WTC11 (cell line): ENCODE results near the gene PTPRN. TPM values are rescaled to one million over a fixed set of nuclear protein-coding genes. Genes with fewer than 3 reads are reported as not detected.
A peak's percentile ranks its signal among the peaks of the same experiment; 100 is the strongest.

Source experiments
- ATF1 ChIP-seq: sonication (generic); formaldehyde crosslinking; IDR thresholded peaks from 2 replicates; pipeline ENCODE4 v1.8.1; 2023; ENCODE audit warnings: mild to moderate bottlenecking, moderate library complexity, missing genetic modification reagents
- ATF2 ChIP-seq: sonication (generic); formaldehyde crosslinking; IDR thresholded peaks from 2 replicates; pipeline ENCODE4 v1.8.1; 2022; ENCODE audit warnings: low read depth, missing genetic modification reagents, borderline replicate concordance
- CDX4 ChIP-seq: fragments of 250-450 bp; sonication (Bioruptor Pico); IDR thresholded peaks from 2 replicates; pipeline ENCODE4 v1.9.0; 2021; ENCODE audit warnings: moderate library complexity, mild to moderate bottlenecking, inconsistent platforms, borderline replicate concordance
- ESRRA ChIP-seq: sonication (generic); formaldehyde crosslinking; IDR thresholded peaks from 2 replicates; pipeline ENCODE4 v1.8.1; 2022; ENCODE audit warnings: mild to moderate bottlenecking, missing genetic modification reagents, borderline replicate concordance
- GABPB1 ChIP-seq: sonication (generic); formaldehyde crosslinking; IDR thresholded peaks from 2 replicates; pipeline ENCODE4 v1.8.1; 2023; ENCODE audit warnings: mild to moderate bottlenecking, missing genetic modification reagents
- HMGXB4 ChIP-seq: sonication (generic); formaldehyde crosslinking; IDR thresholded peaks from 2 replicates; pipeline ENCODE4 v1.8.1; 2023; ENCODE audit warnings: mild to moderate bottlenecking, moderate library complexity, missing genetic modification reagents
- NFYB ChIP-seq: sonication (generic); formaldehyde crosslinking; conservative IDR thresholded peaks from 2 replicates; pipeline ENCODE4 v1.8.0; 2022; ENCODE audit warnings: low read depth, missing genetic modification reagents
- NR3C1 ChIP-seq: sonication (generic); formaldehyde crosslinking; conservative IDR thresholded peaks from 2 replicates; pipeline ENCODE4 v1.8.1; 2023; ENCODE audit warnings: low read depth, mild to moderate bottlenecking, missing genetic modification reagents
- RORB ChIP-seq: fragments of 250-450 bp; sonication (Bioruptor Pico); IDR thresholded peaks from 2 replicates; pipeline ENCODE4 v1.9.0; 2021; ENCODE audit warnings: mild to moderate bottlenecking
- SMAD4 ChIP-seq: sonication (generic); formaldehyde crosslinking; IDR thresholded peaks from 2 replicates; pipeline ENCODE4 v1.8.0; 2022; ENCODE audit warnings: mild to moderate bottlenecking, missing genetic modification reagents
- SOX15 ChIP-seq: fragments of 250-450 bp; sonication (Bioruptor Pico); IDR thresholded peaks from 2 replicates; pipeline ENCODE4 v1.9.0; 2021; ENCODE audit warnings: mild to moderate bottlenecking
- SP1 ChIP-seq: sonication (generic); formaldehyde crosslinking; conservative IDR thresholded peaks from 2 replicates; pipeline ENCODE4 v1.8.1; 2022; ENCODE audit warnings: missing genetic modification reagents
- TCF7 ChIP-seq: sonication (generic); formaldehyde crosslinking; IDR thresholded peaks from 2 replicates; pipeline ENCODE4 v1.8.0; 2022; ENCODE audit warnings: mild to moderate bottlenecking, low read depth, missing genetic modification reagents, moderate library complexity
- ZBTB21 ChIP-seq: sonication (generic); formaldehyde crosslinking; IDR thresholded peaks from 2 replicates; pipeline ENCODE4 v1.8.1; 2023; ENCODE audit warnings: mild to moderate bottlenecking, missing genetic modification reagents, borderline replicate concordance
- ZNF219 ChIP-seq: sonication (generic); formaldehyde crosslinking; IDR thresholded peaks from 2 replicates; pipeline ENCODE4 v1.8.0; 2023; ENCODE audit warnings: missing genetic modification reagents, mild to moderate bottlenecking, borderline replicate concordance
- ZNF263 ChIP-seq: sonication (generic); formaldehyde crosslinking; IDR thresholded peaks from 2 replicates; pipeline ENCODE4 v1.8.1; 2022; ENCODE audit warnings: low read depth, mild to moderate bottlenecking, moderate library complexity, missing genetic modification reagents
- ZNF396 ChIP-seq: fragments of 250-450 bp; sonication (Bioruptor Pico); IDR thresholded peaks from 2 replicates; pipeline ENCODE4 v1.8.0; 2021; ENCODE audit warnings: mild to moderate bottlenecking, moderate library complexity, borderline replicate concordance
- ZNF416 ChIP-seq: fragments of 250-450 bp; sonication (Bioruptor Pico); IDR thresholded peaks from 2 replicates; pipeline ENCODE4 v1.9.0; 2021; ENCODE audit warnings: mild to moderate bottlenecking, inconsistent platforms
- ZNF423 ChIP-seq: fragments of 250-450 bp; sonication (Bioruptor Pico); IDR thresholded peaks from 2 replicates; pipeline ENCODE4 v2.1.2; 2022; ENCODE audit warnings: mild to moderate bottlenecking, moderate library complexity
- ZNF671 ChIP-seq: fragments of 250-450 bp; sonication (Bioruptor Pico); IDR thresholded peaks from 2 replicates; pipeline ENCODE4 v1.8.0; 2021; ENCODE audit warnings: mild to moderate bottlenecking
- total RNA-seq: library from RNA; stranded (reverse); gene quantifications from 3 replicates; pipeline ENCODE4 v1.2.3, GENCODE V29; 2021
- TF ChIP-seq, protein P1 (sequence below): fragments of 250-450 bp; sonication (Bioruptor Pico); IDR thresholded peaks from 2 replicates; pipeline ENCODE4 v1.9.0; 2021; ENCODE audit warnings: mild to moderate bottlenecking, borderline replicate concordance
- TF ChIP-seq, protein P2 (sequence below): sonication (generic); formaldehyde crosslinking; IDR thresholded peaks from 2 replicates; pipeline ENCODE4 v1.8.1; 2023; ENCODE audit warnings: mild to moderate bottlenecking, missing genetic modification reagents
- TF ChIP-seq, protein P3 (sequence below): fragments of 250-450 bp; sonication (Bioruptor Pico); IDR thresholded peaks from 2 replicates; pipeline ENCODE4 v1.8.0; 2021; ENCODE audit warnings: mild to moderate bottlenecking
- TF ChIP-seq, protein P4 (sequence below): sonication (generic); formaldehyde crosslinking; IDR thresholded peaks from 2 replicates; pipeline ENCODE4 v1.8.0; 2022; ENCODE audit warnings: mild to moderate bottlenecking, missing genetic modification reagents
- TF ChIP-seq, protein P5 (sequence below): sonication (generic); formaldehyde crosslinking; IDR thresholded peaks from 2 replicates; pipeline ENCODE4 v1.8.1; 2022; ENCODE audit warnings: low read depth, mild to moderate bottlenecking, moderate library complexity, missing genetic modification reagents, borderline replicate concordance

Gene PTPRN
- total RNA-seq, 1 experiment from 2014 or later, result 3.8 TPM

GRCh38 chr2:219308142-219309101 lies 779 bp downstream of the PTPRN start (continued):
- TF ChIP-seq, protein P1, sequence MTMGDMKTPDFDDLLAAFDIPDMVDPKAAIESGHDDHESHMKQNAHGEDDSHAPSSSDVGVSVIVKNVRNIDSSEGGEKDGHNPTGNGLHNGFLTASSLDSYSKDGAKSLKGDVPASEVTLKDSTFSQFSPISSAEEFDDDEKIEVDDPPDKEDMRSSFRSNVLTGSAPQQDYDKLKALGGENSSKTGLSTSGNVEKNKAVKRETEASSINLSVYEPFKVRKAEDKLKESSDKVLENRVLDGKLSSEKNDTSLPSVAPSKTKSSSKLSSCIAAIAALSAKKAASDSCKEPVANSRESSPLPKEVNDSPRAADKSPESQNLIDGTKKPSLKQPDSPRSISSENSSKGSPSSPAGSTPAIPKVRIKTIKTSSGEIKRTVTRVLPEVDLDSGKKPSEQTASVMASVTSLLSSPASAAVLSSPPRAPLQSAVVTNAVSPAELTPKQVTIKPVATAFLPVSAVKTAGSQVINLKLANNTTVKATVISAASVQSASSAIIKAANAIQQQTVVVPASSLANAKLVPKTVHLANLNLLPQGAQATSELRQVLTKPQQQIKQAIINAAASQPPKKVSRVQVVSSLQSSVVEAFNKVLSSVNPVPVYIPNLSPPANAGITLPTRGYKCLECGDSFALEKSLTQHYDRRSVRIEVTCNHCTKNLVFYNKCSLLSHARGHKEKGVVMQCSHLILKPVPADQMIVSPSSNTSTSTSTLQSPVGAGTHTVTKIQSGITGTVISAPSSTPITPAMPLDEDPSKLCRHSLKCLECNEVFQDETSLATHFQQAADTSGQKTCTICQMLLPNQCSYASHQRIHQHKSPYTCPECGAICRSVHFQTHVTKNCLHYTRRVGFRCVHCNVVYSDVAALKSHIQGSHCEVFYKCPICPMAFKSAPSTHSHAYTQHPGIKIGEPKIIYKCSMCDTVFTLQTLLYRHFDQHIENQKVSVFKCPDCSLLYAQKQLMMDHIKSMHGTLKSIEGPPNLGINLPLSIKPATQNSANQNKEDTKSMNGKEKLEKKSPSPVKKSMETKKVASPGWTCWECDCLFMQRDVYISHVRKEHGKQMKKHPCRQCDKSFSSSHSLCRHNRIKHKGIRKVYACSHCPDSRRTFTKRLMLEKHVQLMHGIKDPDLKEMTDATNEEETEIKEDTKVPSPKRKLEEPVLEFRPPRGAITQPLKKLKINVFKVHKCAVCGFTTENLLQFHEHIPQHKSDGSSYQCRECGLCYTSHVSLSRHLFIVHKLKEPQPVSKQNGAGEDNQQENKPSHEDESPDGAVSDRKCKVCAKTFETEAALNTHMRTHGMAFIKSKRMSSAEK (CRISPR knock-in tag), result no peak
- TF ChIP-seq SOX15 (CRISPR knock-in tag) (no peak), HMGXB4 (CRISPR knock-in tag) (no peak), ZBTB21 (CRISPR knock-in tag) (peak; percentile 70; the same call in 1 of the 2 replicates), ESRRA (CRISPR knock-in tag) (peak; percentile 33; the same call in 1 of the 2 replicates), NFYB (CRISPR knock-in tag) (no peak), ZNF263 (CRISPR knock-in tag) (no peak), ZNF219 (CRISPR knock-in tag) (peak; percentile 91; the same call in 1 of the 2 replicates), ZNF423 (CRISPR knock-in tag) (no peak), TCF7 (CRISPR knock-in tag) (peak; percentile 92), ZNF671 (CRISPR knock-in tag) (no peak), ATF2 (CRISPR knock-in tag) (no peak), SP1 (CRISPR knock-in tag) (peak; percentile 58; the same call in 1 of the 2 replicates), ATF1 (CRISPR knock-in tag) (peak; percentile 56; the same call in 1 of the 2 replicates), NR3C1 (CRISPR knock-in tag) (no peak), SMAD4 (CRISPR knock-in tag) (peak; percentile 89), ZNF416 (CRISPR knock-in tag) (no peak), GABPB1 (CRISPR knock-in tag) (peak; percentile 77), ZNF396 (CRISPR knock-in tag) (no peak), CDX4 (CRISPR knock-in tag) (no peak), RORB (CRISPR knock-in tag) (no peak)
- TF ChIP-seq, protein P2, sequence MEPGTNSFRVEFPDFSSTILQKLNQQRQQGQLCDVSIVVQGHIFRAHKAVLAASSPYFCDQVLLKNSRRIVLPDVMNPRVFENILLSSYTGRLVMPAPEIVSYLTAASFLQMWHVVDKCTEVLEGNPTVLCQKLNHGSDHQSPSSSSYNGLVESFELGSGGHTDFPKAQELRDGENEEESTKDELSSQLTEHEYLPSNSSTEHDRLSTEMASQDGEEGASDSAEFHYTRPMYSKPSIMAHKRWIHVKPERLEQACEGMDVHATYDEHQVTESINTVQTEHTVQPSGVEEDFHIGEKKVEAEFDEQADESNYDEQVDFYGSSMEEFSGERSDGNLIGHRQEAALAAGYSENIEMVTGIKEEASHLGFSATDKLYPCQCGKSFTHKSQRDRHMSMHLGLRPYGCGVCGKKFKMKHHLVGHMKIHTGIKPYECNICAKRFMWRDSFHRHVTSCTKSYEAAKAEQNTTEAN (CRISPR knock-in tag), result peak; percentile 78; the same call in 1 of the 2 replicates
- TF ChIP-seq, protein P3, sequence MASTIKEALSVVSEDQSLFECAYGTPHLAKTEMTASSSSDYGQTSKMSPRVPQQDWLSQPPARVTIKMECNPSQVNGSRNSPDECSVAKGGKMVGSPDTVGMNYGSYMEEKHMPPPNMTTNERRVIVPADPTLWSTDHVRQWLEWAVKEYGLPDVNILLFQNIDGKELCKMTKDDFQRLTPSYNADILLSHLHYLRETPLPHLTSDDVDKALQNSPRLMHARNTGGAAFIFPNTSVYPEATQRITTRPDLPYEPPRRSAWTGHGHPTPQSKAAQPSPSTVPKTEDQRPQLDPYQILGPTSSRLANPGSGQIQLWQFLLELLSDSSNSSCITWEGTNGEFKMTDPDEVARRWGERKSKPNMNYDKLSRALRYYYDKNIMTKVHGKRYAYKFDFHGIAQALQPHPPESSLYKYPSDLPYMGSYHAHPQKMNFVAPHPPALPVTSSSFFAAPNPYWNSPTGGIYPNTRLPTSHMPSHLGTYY, result no peak
- TF ChIP-seq, protein P4, sequence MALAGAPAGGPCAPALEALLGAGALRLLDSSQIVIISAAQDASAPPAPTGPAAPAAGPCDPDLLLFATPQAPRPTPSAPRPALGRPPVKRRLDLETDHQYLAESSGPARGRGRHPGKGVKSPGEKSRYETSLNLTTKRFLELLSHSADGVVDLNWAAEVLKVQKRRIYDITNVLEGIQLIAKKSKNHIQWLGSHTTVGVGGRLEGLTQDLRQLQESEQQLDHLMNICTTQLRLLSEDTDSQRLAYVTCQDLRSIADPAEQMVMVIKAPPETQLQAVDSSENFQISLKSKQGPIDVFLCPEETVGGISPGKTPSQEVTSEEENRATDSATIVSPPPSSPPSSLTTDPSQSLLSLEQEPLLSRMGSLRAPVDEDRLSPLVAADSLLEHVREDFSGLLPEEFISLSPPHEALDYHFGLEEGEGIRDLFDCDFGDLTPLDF (CRISPR knock-in tag), result 0 out of 2 replicates have a peak, but pooled peaks have one; percentile 67
- TF ChIP-seq, protein P5, sequence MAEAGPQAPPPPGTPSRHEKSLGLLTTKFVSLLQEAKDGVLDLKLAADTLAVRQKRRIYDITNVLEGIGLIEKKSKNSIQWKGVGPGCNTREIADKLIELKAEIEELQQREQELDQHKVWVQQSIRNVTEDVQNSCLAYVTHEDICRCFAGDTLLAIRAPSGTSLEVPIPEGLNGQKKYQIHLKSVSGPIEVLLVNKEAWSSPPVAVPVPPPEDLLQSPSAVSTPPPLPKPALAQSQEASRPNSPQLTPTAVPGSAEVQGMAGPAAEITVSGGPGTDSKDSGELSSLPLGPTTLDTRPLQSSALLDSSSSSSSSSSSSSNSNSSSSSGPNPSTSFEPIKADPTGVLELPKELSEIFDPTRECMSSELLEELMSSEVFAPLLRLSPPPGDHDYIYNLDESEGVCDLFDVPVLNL (CRISPR knock-in tag), result peak; percentile 58; the same call in 1 of the 2 replicates
